ENCODE data around the gene PID1.

Gene PID1

GRCh38 chr2:229269941-229270340 is 1.1 kb downstream of the PID1 start:
- TF ChIP-seq CTCF (IDR thresholded peaks at IDR 0.05; ENCODE audit: low read depth, low read length): no peak
- Histone ChIP-seq H3K9me3 (ENCODE audit: severe bottlenecking) (no peaks in the 10 kb centered on the region), H3K36me3 (no peaks in the 10 kb centered on the region), H3K27me3 (ENCODE audit: insufficient read depth, low read depth, severe bottlenecking) (peaks cover 79% of the 10 kb centered on the region), H3K27ac (no peak overlapping the region), H3K4me3 (ENCODE audit: low read depth, low read length) (no peak overlapping the region)
- no peak for DNase-seq

GRCh38 chr2:229269146-229269545 is 1.9 kb downstream of the PID1 start:
- H3K27me3 ChIP-seq (ENCODE audit: insufficient read depth, low read depth, severe bottlenecking): peaks cover 76% of the 10 kb centered on the region
- no peaks in the 10 kb centered on the region for H3K36me3 ChIP-seq
- peaks cover 2% of the 10 kb centered on the region for H3K9me3 ChIP-seq (ENCODE audit: severe bottlenecking)
- no peak overlapping the region for H3K27ac ChIP-seq
- no peak for DNase-seq
- H3K4me3 ChIP-seq (ENCODE audit: low read depth, low read length): no peak overlapping the region
- no peak for TF ChIP-seq CTCF (IDR thresholded peaks at IDR 0.05; ENCODE audit: low read depth, low read length)

GRCh38 chr2:229268626-229269025 is 2.5 kb downstream of the PID1 start:
- Histone ChIP-seq H3K4me3 (ENCODE audit: low read depth, low read length) (no peak overlapping the region), H3K27me3 (ENCODE audit: insufficient read depth, low read depth, severe bottlenecking) (peaks cover 70% of the 10 kb centered on the region), H3K36me3 (no peaks in the 10 kb centered on the region), H3K27ac (no peak overlapping the region), H3K9me3 (ENCODE audit: severe bottlenecking) (peaks cover 2% of the 10 kb centered on the region)
- DNase-seq: no peak
- TF ChIP-seq CTCF (IDR thresholded peaks at IDR 0.05; ENCODE audit: low read depth, low read length): no peak

GRCh38 chr2:229267080-229267479 is 4.0 kb downstream of the PID1 start:
- no peaks in the 10 kb centered on the region for H3K36me3 ChIP-seq
- no peak for DNase-seq
- TF ChIP-seq CTCF (IDR thresholded peaks at IDR 0.05; ENCODE audit: low read depth, low read length): no peak
- H3K4me3 ChIP-seq (ENCODE audit: low read depth, low read length): no peak overlapping the region
- peaks cover 2% of the 10 kb centered on the region for H3K9me3 ChIP-seq (ENCODE audit: severe bottlenecking)
- H3K27ac ChIP-seq: no peak overlapping the region
- peaks cover 55% of the 10 kb centered on the region for H3K27me3 ChIP-seq (ENCODE audit: insufficient read depth, low read depth, severe bottlenecking)

- no peaks in the 10 kb centered on the region for H3K36me3 ChIP-seq
- TF ChIP-seq CTCF (IDR thresholded peaks at IDR 0.05; ENCODE audit: low read depth, low read length): no peak
- H3K9me3 ChIP-seq (ENCODE audit: severe bottlenecking): peaks cover 2% of the 10 kb centered on the region
- no peak overlapping the region for H3K4me3 ChIP-seq (ENCODE audit: low read depth, low read length)
- peaks cover 46% of the 10 kb centered on the region for H3K27me3 ChIP-seq (ENCODE audit: insufficient read depth, low read depth, severe bottlenecking)
- DNase-seq: no peak
- no peak overlapping the region for H3K27ac ChIP-seq
These were observed 5.4 kb downstream of the PID1 start for GRCh38 chr2:229265727-229266126.

GRCh38 chr2:229261599-229261998 is 9.5 kb downstream of the PID1 start:
- no peak overlapping the region for H3K4me3 ChIP-seq (ENCODE audit: low read depth, low read length)
- peaks cover 21% of the 10 kb centered on the region for H3K27me3 ChIP-seq (ENCODE audit: insufficient read depth, low read depth, severe bottlenecking)
- TF ChIP-seq CTCF (IDR thresholded peaks at IDR 0.05; ENCODE audit: low read depth, low read length): no peak
- DNase-seq: no peak
- H3K27ac ChIP-seq: no peak overlapping the region
- no peaks in the 10 kb centered on the region for H3K36me3 ChIP-seq
- peaks cover 2% of the 10 kb centered on the region for H3K9me3 ChIP-seq (ENCODE audit: severe bottlenecking)
